ENCODE measurements around the gene ZCCHC7. TPM values are rescaled to one million over a fixed set of nuclear protein-coding genes. Genes with fewer than 3 reads are reported as not detected.

Gene ZCCHC7
- total RNA-seq, 1 experiment from 2014 or later, result 41.7 TPM

GRCh38 chr9:37121881-37122280, 1.5 kb downstream of the ZCCHC7 start:
- Mint-ChIP-seq H3K36me3 (ENCODE audit: insufficient read depth, unreplicated experiment) (peaks cover 8% of the 10 kb centered on the region), H3K9me3 (ENCODE audit: unreplicated experiment) (no peaks in the 10 kb centered on the region), H3K27ac (ENCODE audit: low read depth, unreplicated experiment) (peak overlapping the region; percentile 95), H3K4me3 (ENCODE audit: unreplicated experiment) (peak overlapping the region; percentile 80), H3K4me1 (ENCODE audit: insufficient read depth, unreplicated experiment) (peaks cover 17% of the 10 kb centered on the region), H3K27me3 (ENCODE audit: insufficient read depth, unreplicated experiment) (no peaks in the 10 kb centered on the region)
- POLR2A ChIA-PET, result interaction anchor here (0.8 to 4.2 kb wide), 6 partner anchors 14 to 650 kb away, joined by 3 to 63 read pairs (median 3); no protein-coding TSS in a partner anchor
- BruUV-seq (replicated peaks), result no TSS peak
- intact Hi-C loops (cut with micrococcal nuclease), result loop anchor here (2.0 to 5.0 kb wide), 2 partner anchors 43 to 90 kb away; no protein-coding TSS in a partner anchor
- TF ChIP-seq, protein P1, sequence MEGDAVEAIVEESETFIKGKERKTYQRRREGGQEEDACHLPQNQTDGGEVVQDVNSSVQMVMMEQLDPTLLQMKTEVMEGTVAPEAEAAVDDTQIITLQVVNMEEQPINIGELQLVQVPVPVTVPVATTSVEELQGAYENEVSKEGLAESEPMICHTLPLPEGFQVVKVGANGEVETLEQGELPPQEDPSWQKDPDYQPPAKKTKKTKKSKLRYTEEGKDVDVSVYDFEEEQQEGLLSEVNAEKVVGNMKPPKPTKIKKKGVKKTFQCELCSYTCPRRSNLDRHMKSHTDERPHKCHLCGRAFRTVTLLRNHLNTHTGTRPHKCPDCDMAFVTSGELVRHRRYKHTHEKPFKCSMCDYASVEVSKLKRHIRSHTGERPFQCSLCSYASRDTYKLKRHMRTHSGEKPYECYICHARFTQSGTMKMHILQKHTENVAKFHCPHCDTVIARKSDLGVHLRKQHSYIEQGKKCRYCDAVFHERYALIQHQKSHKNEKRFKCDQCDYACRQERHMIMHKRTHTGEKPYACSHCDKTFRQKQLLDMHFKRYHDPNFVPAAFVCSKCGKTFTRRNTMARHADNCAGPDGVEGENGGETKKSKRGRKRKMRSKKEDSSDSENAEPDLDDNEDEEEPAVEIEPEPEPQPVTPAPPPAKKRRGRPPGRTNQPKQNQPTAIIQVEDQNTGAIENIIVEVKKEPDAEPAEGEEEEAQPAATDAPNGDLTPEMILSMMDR (IDR thresholded peaks at IDR 0.05; ENCODE audit: unreplicated experiment), result no peak
- DNase-seq (ENCODE audit: unreplicated experiment), result no peak
- CTCF ChIA-PET, result no interaction called here

DNA sequence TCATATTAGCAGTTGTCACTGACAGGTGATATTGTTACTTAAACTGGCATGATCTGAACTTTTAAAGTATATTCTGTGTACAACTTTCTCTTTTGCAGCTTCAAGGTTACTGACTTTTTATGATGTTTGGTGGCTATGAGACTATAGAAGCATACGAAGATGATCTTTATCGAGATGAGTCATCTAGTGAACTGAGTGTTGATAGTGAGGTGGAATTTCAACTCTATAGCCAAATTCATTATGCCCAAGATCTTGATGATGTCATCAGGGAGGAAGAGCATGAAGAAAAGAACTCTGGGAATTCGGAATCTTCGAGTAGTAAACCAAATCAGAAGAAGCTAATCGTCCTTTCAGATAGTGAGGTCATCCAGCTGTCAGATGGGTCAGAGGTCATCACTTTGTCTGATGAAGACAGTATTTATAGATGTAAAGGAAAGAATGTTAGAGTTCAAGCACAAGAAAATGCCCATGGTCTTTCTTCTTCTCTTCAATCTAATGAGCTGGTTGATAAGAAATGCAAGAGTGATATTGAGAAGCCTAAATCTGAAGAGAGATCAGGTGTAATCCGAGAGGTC, 5.9 kb downstream of the ZCCHC7 start:
- ChIA-PET CTCF (interaction anchor here (0.8 kb wide), 1 partner anchor 253 kb away, joined by 4 read pairs; no protein-coding TSS in a partner anchor), POLR2A (no interaction called here)
- no TSS peak for BruUV-seq (replicated peaks)
- Mint-ChIP-seq H3K36me3 (ENCODE audit: insufficient read depth, unreplicated experiment) (peaks cover 10% of the 10 kb centered on the region), H3K4me1 (ENCODE audit: insufficient read depth, unreplicated experiment) (peaks cover 15% of the 10 kb centered on the region), H3K9me3 (ENCODE audit: unreplicated experiment) (no peaks in the 10 kb centered on the region), H3K27ac (ENCODE audit: low read depth, unreplicated experiment) (no peak overlapping the region), H3K27me3 (ENCODE audit: insufficient read depth, unreplicated experiment) (no peaks in the 10 kb centered on the region), H3K4me3 (ENCODE audit: unreplicated experiment) (no peak overlapping the region)
- no peak for DNase-seq (ENCODE audit: unreplicated experiment)
- intact Hi-C loops (cut with micrococcal nuclease), result no loop called here
- TF ChIP-seq, protein P1 (IDR thresholded peaks at IDR 0.05; ENCODE audit: unreplicated experiment), result no peak

- H3K27ac Mint-ChIP-seq (ENCODE audit: low read depth, unreplicated experiment), result no peak overlapping the region
- intact Hi-C loops (cut with micrococcal nuclease), result no loop called here
- H3K36me3 Mint-ChIP-seq (ENCODE audit: insufficient read depth, unreplicated experiment), result peaks cover 16% of the 10 kb centered on the region
- no peaks in the 10 kb centered on the region for H3K9me3 Mint-ChIP-seq (ENCODE audit: unreplicated experiment)
- DNase-seq (ENCODE audit: unreplicated experiment), result no peak
- peaks cover 8% of the 10 kb centered on the region for H3K4me1 Mint-ChIP-seq (ENCODE audit: insufficient read depth, unreplicated experiment)
- POLR2A ChIA-PET, result no interaction called here
- CTCF ChIA-PET, result interaction anchor here (0.6 to 0.8 kb wide), 2 partner anchors 254 to 328 kb away, joined by 3 to 4 read pairs; no protein-coding TSS in a partner anchor
- BruUV-seq (replicated peaks), result no TSS peak
- H3K27me3 Mint-ChIP-seq (ENCODE audit: insufficient read depth, unreplicated experiment), result no peaks in the 10 kb centered on the region
- H3K4me3 Mint-ChIP-seq (ENCODE audit: unreplicated experiment), result no peak overlapping the region
- TF ChIP-seq, protein P1 (IDR thresholded peaks at IDR 0.05; ENCODE audit: unreplicated experiment), result no peak
These were observed 6.6 kb downstream of the ZCCHC7 start for GRCh38 chr9:37127018-37127417.

- DNase-seq (ENCODE audit: unreplicated experiment), result no peak
- H3K4me3 Mint-ChIP-seq (ENCODE audit: unreplicated experiment), result no peak overlapping the region
- CTCF ChIA-PET, result interaction anchor here (0.8 to 1.0 kb wide), 2 partner anchors 22 to 254 kb away, joined by 3 read pairs; no protein-coding TSS in a partner anchor
- no TSS peak for BruUV-seq (replicated peaks)
- peaks cover 2% of the 10 kb centered on the region for H3K4me1 Mint-ChIP-seq (ENCODE audit: insufficient read depth, unreplicated experiment)
- H3K27me3 Mint-ChIP-seq (ENCODE audit: insufficient read depth, unreplicated experiment), result no peaks in the 10 kb centered on the region
- H3K27ac Mint-ChIP-seq (ENCODE audit: low read depth, unreplicated experiment), result no peak overlapping the region
- no peaks in the 10 kb centered on the region for H3K9me3 Mint-ChIP-seq (ENCODE audit: unreplicated experiment)
- peaks cover 22% of the 10 kb centered on the region for H3K36me3 Mint-ChIP-seq (ENCODE audit: insufficient read depth, unreplicated experiment)
- TF ChIP-seq, protein P1 (IDR thresholded peaks at IDR 0.05; ENCODE audit: unreplicated experiment), result no peak
- POLR2A ChIA-PET, result interaction anchor here (1.3 kb wide), 1 partner anchor 8 kb away, joined by 4 read pairs; the partner anchor contains the start of gene ZCCHC7
- intact Hi-C loops (cut with micrococcal nuclease), result no loop called here
These were observed 7.7 kb downstream of the ZCCHC7 start for GRCh38 chr9:37128051-37128450.
